ENCODE results near the gene MEGF11.

- no peak for TF ChIP-seq CTCF (IDR thresholded peaks at IDR 0.05)
- TF ChIP-seq POLR2A (IDR thresholded peaks at IDR 0.05): no peak
These were observed 120.2 kb downstream of the MEGF11 start for GRCh38 chr15:66133247-66133885.
